Measurements from ENCODE around the gene FOXF1. TPM values are rescaled to one million over a fixed set of nuclear protein-coding genes. Genes with fewer than 3 reads are reported as not detected.

Gene FOXF1
- total and polyA plus RNA-seq, 8 donors: 15.7 to 37.9 (median 22.3) TPM

GRCh38 chr16:86549893-86550190, 39.5 kb downstream of the FOXF1 start:
- DNase-seq: no peak

GRCh38 chr16:86550281-86550680, 40.0 kb downstream of the FOXF1 start:
- 94 to 98% (median 97%) methylated on average over 4 to 5 of the region's 5 CpGs for WGBS, 5 donors
- intact Hi-C loops (cut with DNase I; ENCODE audit: low total_unique reads): no loop called here
- Histone ChIP-seq H3K9me3 (no peaks in the 10 kb centered on the region), H3K27ac (no peak overlapping the region), H3K27me3 (no peaks in the 10 kb centered on the region), H3K4me3 (no peak overlapping the region), H3K36me3 (peaks cover 8 to 75% (median 72%) of the 10 kb centered on the region in 4 donors), H3K4me1 (peaks cover 5 to 24% (median 16%) of the 10 kb centered on the region in 4 donors)
- DNase-seq: no peak
- TF ChIP-seq CTCF (IDR thresholded peaks at IDR 0.05) (no peak), EP300 (IDR thresholded peaks at IDR 0.05) (no peak), POLR2AphosphoS5 (IDR thresholded peaks at IDR 0.05) (no peak), POLR2A (IDR thresholded peaks at IDR 0.05) (no peak)

More at GRCh38 chr16:86549893-86550190, 39.5 kb downstream of the FOXF1 start:
- Histone ChIP-seq H3K9me3 (no peaks in the 10 kb centered on the region), H3K4me3 (no peak overlapping the region), H3K36me3 (peaks cover 8 to 80% (median 76%) of the 10 kb centered on the region in 4 donors), H3K27ac (no peak overlapping the region), H3K4me1 (peaks cover 5 to 23% (median 15%) of the 10 kb centered on the region in 4 donors), H3K27me3 (no peaks in the 10 kb centered on the region)
- intact Hi-C loops (cut with DNase I; ENCODE audit: low total_unique reads): no loop called here
- WGBS, 5 donors: 95 to 99% (median 97%) methylated on average over 7 of the region's 7 CpGs; no CpG with 5 or more reads in 1 of the 5 donors
- TF ChIP-seq EP300 (IDR thresholded peaks at IDR 0.05) (no peak), POLR2A (IDR thresholded peaks at IDR 0.05) (no peak), CTCF (IDR thresholded peaks at IDR 0.05) (no peak), POLR2AphosphoS5 (IDR thresholded peaks at IDR 0.05) (no peak)

- intact Hi-C loops (cut with DNase I; ENCODE audit: low total_unique reads): no loop called here
- WGBS, 5 donors: 94 to 98% (median 97%) methylated on average over 12 to 22 of the region's 22 CpGs
- Histone ChIP-seq H3K4me1 (peaks cover 8 to 32% (median 25%) of the 10 kb centered on the region in 4 donors), H3K27me3 (peaks cover 0 to 16% (median 0%) of the 10 kb centered on the region in 3 donors), H3K27ac (no peak overlapping the region), H3K4me3 (no peak overlapping the region), H3K36me3 (peaks cover 8 to 45% (median 41%) of the 10 kb centered on the region in 4 donors), H3K9me3 (no peaks in the 10 kb centered on the region)
- no peak for TF ChIP-seq POLR2A (IDR thresholded peaks at IDR 0.05)
- TF ChIP-seq CTCF (IDR thresholded peaks at IDR 0.05): no peak
- TF ChIP-seq POLR2AphosphoS5 (IDR thresholded peaks at IDR 0.05): no peak
- no peak for TF ChIP-seq EP300 (IDR thresholded peaks at IDR 0.05)
- no peak for DNase-seq
These were observed 43.0 kb downstream of the FOXF1 start for GRCh38 chr16:86553356-86553755.

- TF ChIP-seq CTCF (IDR thresholded peaks at IDR 0.05): no peak
- TF ChIP-seq EP300 (IDR thresholded peaks at IDR 0.05): no peak
- TF ChIP-seq POLR2A (IDR thresholded peaks at IDR 0.05): no peak
- no peak for TF ChIP-seq POLR2AphosphoS5 (IDR thresholded peaks at IDR 0.05)
- H3K4me3 ChIP-seq: peak overlapping the region; percentile 60 to 84 (median 75)
- peaks cover 8 to 38% (median 27%) of the 10 kb centered on the region in 4 donors for H3K4me1 ChIP-seq
- H3K27me3 ChIP-seq: peaks cover 0 to 26% (median 0%) of the 10 kb centered on the region in 3 donors
- peak overlapping the region; percentile 83 to 94 (median 90) for H3K27ac ChIP-seq
- WGBS, 5 donors: 4 to 8% (median 6%) methylated on average over 10 of the region's 10 CpGs
- H3K36me3 ChIP-seq: peaks cover 1 to 33% (median 29%) of the 10 kb centered on the region in 4 donors
- intact Hi-C loops (cut with DNase I; ENCODE audit: low total_unique reads): no loop called here
- no peak for DNase-seq
- no peaks in the 10 kb centered on the region for H3K9me3 ChIP-seq
These were observed 44.2 kb downstream of the FOXF1 start for GRCh38 chr16:86554599-86554916.
